KMS-11 (cell line): ENCODE measurements around the gene SUSD2.
A peak's percentile ranks its signal among the peaks of the same experiment; 100 is the strongest.
"Not testable (repeated sequence)": the region's sequence is repeated elsewhere in the genome, so short reads cannot be mapped to it uniquely, and the experiment has no call there.

Experiments used
- H2AFZ ChIP-seq: fragments of 200-600 bp; sonication (generic); 2 replicates; pipeline ENCODE4 v1.6.1; 2016; ENCODE audit warnings: antibody characterized with exemption, mixed run types, low read depth
- H3K27ac ChIP-seq: fragments of 200-600 bp; sonication (generic); 2 replicates; pipeline ENCODE4 v1.6.1; 2016; ENCODE audit warnings: mild to moderate bottlenecking, mixed run types
- H3K27me3 ChIP-seq: fragments of 200-600 bp; sonication (generic); 2 replicates; pipeline ENCODE4 v1.6.1; 2017; ENCODE audit warnings: mild to moderate bottlenecking, low read depth, mixed run types, moderate library complexity; ENCODE audit not compliant: insufficient read depth
- H3K36me3 ChIP-seq: fragments of 200-600 bp; sonication (generic); 2 replicates; pipeline ENCODE4 v1.6.1; 2017; ENCODE audit warnings: mild to moderate bottlenecking, mixed run types; ENCODE audit not compliant: insufficient read depth
- H3K4me1 ChIP-seq: fragments of 200-600 bp; sonication (generic); 2 replicates; pipeline ENCODE4 v1.6.1; 2016; ENCODE audit warnings: mild to moderate bottlenecking, low read depth, mixed run types; ENCODE audit not compliant: poor library complexity, severe bottlenecking
- H3K4me2 ChIP-seq: fragments of 200-600 bp; sonication (generic); 2 replicates; pipeline ENCODE4 v1.7.0; 2016; ENCODE audit warnings: mild to moderate bottlenecking, mixed run types
- H3K4me3 ChIP-seq: fragments of 200-600 bp; sonication (generic); IDR thresholded peaks from 2 replicates; pipeline ENCODE4 v1.6.1; 2017; ENCODE audit warnings: low read depth, low read length, mixed read lengths; ENCODE audit not compliant: insufficient read depth
- H3K79me2 ChIP-seq: fragments of 200-600 bp; sonication (generic); 2 replicates; pipeline ENCODE4 v1.6.1; 2016; ENCODE audit warnings: low read depth, mixed run types; ENCODE audit not compliant: insufficient read depth
- H3K9ac ChIP-seq: fragments of 200-600 bp; sonication (generic); 2 replicates; pipeline ENCODE4 v1.6.1; 2016; ENCODE audit warnings: mild to moderate bottlenecking, mixed run types
- H4K20me1 ChIP-seq: fragments of 200-600 bp; sonication (generic); 2 replicates; pipeline ENCODE4 v1.6.1; 2016; ENCODE audit warnings: mild to moderate bottlenecking, mixed run types; ENCODE audit not compliant: insufficient read depth
- CTCF ChIP-seq: fragments of 200-600 bp; sonication (generic); conservative IDR thresholded peaks from 2 replicates; pipeline ENCODE4 v1.6.1; 2017; ENCODE audit warnings: low read depth, mild to moderate bottlenecking, antibody characterized with exemption, low read length, moderate library complexity, mixed read lengths

The SUSD2 gene

GRCh38 chr22:24205438-24206195 is 24.3 kb downstream of the SUSD2 start:
- H2AFZ ChIP-seq: peak overlapping the region; percentile 21
- H3K9ac ChIP-seq: no peak overlapping the region
- peaks cover 37% of the 10 kb centered on the region for H3K4me1 ChIP-seq
- H3K4me2 ChIP-seq: peak overlapping the region; percentile 35
- H3K27me3 ChIP-seq: no peaks in the 10 kb centered on the region
- no peak overlapping the region for H3K4me3 ChIP-seq
- no peaks in the 10 kb centered on the region for H4K20me1 ChIP-seq
- peak overlapping the region; percentile 61; the same call in 1 of the 2 replicates for H3K27ac ChIP-seq
- peak; percentile 57 for TF ChIP-seq CTCF
- no peaks in the 10 kb centered on the region for H3K79me2 ChIP-seq
- H3K36me3 ChIP-seq: no peaks in the 10 kb centered on the region

DNA sequence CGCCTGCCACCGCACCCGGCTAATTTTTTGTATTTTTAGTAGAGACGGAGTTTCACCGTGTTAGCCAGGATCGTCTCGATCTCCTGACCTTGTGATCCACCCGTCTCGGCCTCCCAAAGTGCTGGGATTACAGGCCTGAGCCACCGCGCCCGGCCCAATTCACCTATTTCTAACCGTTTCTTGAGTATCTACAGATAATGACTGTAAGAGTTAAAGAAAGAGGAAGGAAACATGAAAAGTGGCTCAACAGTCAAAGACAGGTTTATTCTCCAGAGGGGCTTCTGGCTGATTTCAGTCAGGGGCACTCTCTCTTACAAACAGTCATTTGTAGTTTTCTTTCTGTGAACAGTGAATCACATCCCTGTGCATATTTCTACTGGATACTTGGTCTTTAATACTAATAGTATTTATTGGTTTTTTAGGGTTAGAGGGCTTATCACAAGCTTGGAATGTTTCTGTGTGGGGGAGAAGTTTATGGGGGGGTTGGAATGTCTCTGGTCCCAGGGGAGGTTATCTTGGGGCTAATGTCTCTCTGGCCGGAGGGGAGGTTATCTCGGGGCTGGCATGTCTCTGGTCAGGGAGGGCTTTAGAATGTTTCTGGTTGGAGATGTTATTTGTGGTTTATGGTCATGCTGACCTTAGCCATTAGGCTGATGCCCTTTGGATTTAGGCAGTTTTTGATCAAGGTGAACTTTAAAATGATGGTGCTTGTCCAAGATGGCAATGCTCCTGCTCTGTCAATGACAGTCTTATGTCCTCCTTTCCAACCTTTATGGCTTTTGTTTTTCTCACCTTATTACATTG is 25.4 kb downstream of the SUSD2 start:
- H3K9ac ChIP-seq, H3K4me3 ChIP-seq: not testable (repeated sequence)
- H2AFZ ChIP-seq: peak overlapping the region; percentile 24; the same call in 1 of the 2 replicates

GRCh38 chr22:24207264-24208011 is 26.2 kb downstream of the SUSD2 start:
- no peaks in the 10 kb centered on the region for H4K20me1 ChIP-seq
- H2AFZ ChIP-seq: peak overlapping the region; percentile 24; the same call in 1 of the 2 replicates
- TF ChIP-seq CTCF: no peak
- H3K27me3 ChIP-seq: no peaks in the 10 kb centered on the region
- no peaks in the 10 kb centered on the region for H3K79me2 ChIP-seq
- H3K9ac ChIP-seq: no peak overlapping the region
- H3K36me3 ChIP-seq: no peaks in the 10 kb centered on the region
- H3K27ac ChIP-seq: no peak overlapping the region
- no peak overlapping the region for H3K4me3 ChIP-seq
- H3K4me1 ChIP-seq: peaks cover 37% of the 10 kb centered on the region
- no peak overlapping the region; the same call in 1 of the 2 replicates for H3K4me2 ChIP-seq

More for the DNA sequence above, 25.4 kb downstream of the SUSD2 start:
- H3K27me3 ChIP-seq, H3K27ac ChIP-seq, H4K20me1 ChIP-seq, H3K36me3 ChIP-seq, H3K79me2 ChIP-seq: not testable (repeated sequence)
- H3K4me2 ChIP-seq: peak overlapping the region; percentile 3; the same call in 1 of the 2 replicates
- peaks cover 37% of the 10 kb centered on the region for H3K4me1 ChIP-seq

DNA sequence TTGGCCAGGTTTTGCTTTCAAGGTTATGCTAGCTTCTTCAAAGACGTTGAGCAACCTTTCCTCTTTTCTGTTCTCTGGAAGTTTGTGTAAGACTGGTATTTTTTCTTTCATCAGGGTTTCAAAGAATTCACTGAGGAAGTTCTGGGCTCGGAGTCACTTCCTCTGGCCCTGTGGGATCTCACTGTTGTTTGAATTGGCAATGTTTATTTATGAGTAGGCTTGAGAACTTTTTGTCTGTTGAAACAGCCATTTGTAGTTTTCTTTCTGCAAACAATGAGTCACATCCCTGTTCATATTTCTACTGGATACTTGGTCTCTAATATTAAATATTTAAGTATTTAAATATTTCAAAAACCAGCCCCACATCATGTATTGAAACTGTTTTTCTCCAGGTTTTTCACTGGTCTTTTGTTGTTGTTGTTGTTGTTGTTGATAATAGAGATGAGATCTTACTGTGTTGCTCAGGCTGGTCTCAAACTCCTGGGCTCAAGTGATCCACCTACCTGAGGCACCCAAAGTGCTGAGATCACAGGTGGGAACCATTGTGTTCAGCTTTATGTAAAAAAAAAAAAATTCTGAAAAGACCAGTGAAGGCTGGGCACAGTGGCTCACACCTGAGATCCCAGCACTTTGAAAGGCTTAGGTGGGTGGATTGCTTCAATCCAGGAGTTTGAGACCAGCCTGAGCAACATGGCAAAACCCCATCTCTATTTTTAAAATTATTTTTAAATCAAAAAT is 26.9 kb downstream of the SUSD2 start:
- no peak overlapping the region for H3K9ac ChIP-seq
- no peaks in the 10 kb centered on the region for H4K20me1 ChIP-seq
- peaks cover 37% of the 10 kb centered on the region for H3K4me1 ChIP-seq
- H3K4me3 ChIP-seq: no peak overlapping the region
- no peaks in the 10 kb centered on the region for H3K27me3 ChIP-seq
- no peak overlapping the region for H2AFZ ChIP-seq
- no peaks in the 10 kb centered on the region for H3K36me3 ChIP-seq
- no peak overlapping the region for H3K4me2 ChIP-seq
- no peaks in the 10 kb centered on the region for H3K79me2 ChIP-seq
- no peak overlapping the region for H3K27ac ChIP-seq
- TF ChIP-seq CTCF: no peak
